Skin epidermis (tissue), 12 donors: ENCODE data around the gene LTBP1.
"Not testable (repeated sequence)": the region's sequence is repeated elsewhere in the genome, so short reads cannot be mapped to it uniquely, and the experiment has no call there.

Experiments used
- H3K27ac ChIP-seq, 21 experiments: fragments of 200-600 bp; sonication (generic) in 11 of 21; one replicate each; pipeline ENCODE4 v1.5.0; 2020; ENCODE audit warnings: mild to moderate bottlenecking in 3 of 21, inconsistent platforms in 2 of 21, moderate library complexity in 2 of 21
- H3K4me3 ChIP-seq, 7 experiments: fragments of 200-600 bp; sonication (generic) in 2 of 7; one replicate each; pipeline ENCODE4 v1.5.0; 2020; ENCODE audit warnings: inconsistent platforms in 2 of 7, mild to moderate bottlenecking in 2 of 7, moderate library complexity in 1 of 7

The LTBP1 gene

DNA sequence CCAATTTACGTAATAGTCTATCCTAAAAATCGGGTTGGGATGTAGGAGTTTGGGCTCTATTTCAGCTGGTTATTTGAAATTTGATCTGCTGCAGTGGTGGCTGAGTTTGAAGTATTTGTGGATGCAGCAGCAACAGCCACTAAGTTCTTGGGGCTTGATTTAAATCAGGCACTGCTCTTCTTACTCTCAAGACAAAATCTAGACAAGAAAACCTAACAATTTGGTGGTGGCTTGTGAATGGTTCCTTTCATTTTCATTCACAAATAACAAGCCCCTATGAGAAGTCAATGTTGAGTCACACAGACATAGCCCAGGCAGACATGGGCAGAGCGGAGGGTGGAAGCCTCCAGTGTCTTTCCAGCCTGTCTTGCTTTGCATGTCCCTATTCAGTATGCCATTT is 199.3 kb downstream of the LTBP1 start:
- no peak overlapping the region for H3K4me3 ChIP-seq
- H3K27ac ChIP-seq, result peak overlapping the region in 14 of 21 experiments; percentile 3 to 77 (median 36)

DNA sequence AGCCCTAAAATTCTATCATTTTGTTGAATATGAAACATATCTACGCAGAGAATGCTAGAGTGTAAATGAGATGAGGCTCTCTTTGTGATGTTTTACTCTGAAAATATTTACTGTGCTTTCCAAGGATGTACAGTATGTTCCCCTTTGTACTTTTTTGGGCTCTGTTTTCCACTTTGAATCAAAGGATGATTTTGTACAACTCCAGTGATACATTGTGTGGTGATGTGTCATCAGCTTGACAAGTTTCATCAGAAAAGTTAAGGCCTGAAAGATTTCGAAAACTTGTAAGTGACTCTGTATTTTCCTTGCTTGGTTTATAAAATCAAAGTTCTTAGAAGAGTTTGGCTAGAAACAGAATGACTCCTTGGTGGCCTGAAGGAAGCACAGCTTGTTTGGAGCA is 206.3 kb downstream of the LTBP1 start:
- Histone ChIP-seq H3K27ac (peak overlapping the region in 2 of 21 experiments; percentile 59 to 62), H3K4me3 (no peak overlapping the region)

DNA sequence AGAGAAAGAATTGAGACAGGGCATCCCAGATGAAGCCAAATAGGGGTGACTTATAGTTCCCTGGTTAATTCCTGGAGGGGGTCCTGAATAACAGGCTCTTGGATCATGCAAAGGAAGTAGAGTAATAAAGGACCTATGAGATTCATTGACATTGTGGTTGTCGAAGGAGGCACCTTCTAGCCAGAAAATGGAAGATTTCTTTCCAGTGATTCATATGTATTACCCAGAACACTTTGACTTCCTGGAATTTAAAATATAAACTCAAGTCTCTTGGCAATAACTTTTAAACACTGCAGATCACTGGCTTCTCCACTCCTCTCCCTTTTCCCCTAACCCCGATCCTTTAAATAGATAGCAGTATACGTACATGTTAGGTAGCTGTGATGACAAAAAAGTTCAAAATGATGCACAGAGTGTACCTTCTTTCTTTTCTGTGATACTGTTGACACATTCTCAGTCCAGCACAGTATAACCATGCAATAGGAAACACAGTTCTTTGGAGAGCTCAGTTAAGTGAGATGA is 211.8 kb downstream of the LTBP1 start:
- H3K27ac ChIP-seq, result peak overlapping the region in 4 of 21 experiments; percentile 5 to 70 (median 32)
- no peak overlapping the region for H3K4me3 ChIP-seq

DNA sequence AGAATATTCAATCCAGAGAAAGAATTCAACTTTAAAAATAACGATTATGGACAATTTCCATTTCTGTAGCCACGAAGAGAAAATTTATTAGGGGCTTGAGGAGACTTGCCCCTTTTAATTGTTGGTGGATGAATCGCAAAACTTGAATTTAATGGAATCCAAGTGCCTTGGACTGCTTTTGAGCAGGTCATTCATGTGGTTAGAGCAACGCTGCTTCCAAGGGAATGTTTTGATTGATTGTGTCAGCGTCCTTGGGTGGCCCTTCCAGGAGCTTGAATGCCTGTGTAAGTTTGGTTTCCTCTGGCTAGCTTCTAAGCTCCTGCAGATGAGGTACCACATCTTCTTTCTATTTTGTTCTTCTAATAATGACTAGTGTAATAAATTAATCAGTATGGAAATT is 213.4 kb downstream of the LTBP1 start:
- Histone ChIP-seq H3K4me3 (no peak overlapping the region), H3K27ac (no peak overlapping the region)

DNA sequence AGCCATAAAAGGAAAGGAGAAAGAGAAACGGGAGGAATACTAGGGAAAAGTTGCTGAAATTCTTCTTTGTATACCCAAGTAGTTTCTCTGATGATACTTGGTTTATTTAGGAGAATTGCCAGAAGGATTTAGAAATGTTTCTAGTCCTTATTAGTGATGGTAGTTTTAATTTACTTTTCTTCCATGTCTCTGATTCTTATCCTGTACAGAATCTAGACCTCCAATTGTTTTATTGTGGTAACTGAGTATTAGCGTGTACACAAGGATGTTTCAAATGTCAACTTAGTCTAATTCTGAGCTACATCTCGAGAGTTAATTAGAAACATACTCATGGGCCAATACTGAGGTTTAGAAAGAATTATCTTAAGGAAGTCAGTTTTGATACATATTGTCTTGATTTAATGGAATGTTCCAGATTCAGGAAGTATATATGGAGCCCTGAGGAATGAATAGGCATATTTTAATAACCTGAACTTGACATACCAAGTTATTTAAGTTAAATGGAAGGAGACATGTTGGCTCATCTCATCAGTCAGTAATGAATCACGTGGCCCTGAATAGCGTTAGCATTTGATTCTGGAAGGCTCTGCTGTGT is 219.6 kb downstream of the LTBP1 start:
- peak overlapping the region in 2 of 21 experiments; percentile 22 to 49 for H3K27ac ChIP-seq

DNA sequence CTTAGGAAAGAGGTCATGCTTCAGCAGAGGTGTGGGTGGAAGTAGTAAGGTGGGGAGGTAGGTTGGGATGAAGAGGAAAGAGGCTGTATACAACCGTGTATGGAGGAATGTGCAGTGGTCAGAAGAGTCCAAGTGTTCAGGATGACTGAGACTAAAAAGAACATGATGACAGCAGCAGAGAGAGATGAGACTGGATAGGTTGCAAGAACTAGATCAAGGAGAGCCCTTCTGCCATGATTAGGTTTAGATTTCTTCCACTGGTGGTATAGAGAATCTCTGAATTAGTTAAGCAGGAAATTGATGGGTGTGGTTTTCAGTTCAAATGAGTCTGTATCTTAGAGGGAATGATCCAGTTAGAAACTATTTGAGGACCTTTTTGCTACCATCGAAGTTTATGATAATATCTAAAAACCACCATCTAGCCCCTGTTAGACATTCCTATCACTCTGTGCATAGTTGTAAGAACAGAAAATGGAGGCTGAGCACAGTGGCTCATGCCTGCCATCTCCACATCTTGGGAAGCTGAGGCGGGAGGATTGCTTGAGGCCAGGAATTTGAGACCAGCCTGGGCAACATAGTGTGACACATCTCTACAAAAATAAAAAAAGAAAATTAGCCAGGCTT is 221.0 kb downstream of the LTBP1 start:
- Histone ChIP-seq H3K4me3 (no peak overlapping the region), H3K27ac (no peak overlapping the region)

More for the DNA sequence above, 219.6 kb downstream of the LTBP1 start:
- H3K4me3 ChIP-seq, result no peak overlapping the region

DNA sequence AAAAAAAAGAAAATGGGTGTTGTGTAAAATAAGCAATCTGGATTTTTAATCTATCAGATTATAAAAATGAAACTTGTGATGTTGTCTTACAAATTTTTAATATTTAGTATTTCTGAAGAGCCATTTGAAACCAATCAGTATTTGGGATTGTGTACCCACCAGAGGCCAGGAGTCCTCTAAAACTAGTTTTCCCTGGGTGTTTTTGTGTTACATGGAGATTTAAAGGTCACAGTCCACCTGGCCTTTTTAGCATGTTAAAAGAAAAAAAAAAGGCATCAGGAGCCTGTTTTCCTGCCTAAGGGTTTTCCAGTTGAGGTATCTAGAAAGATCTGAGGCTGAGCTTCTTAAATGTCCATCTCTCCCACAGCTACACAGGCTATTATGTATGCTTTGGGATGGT is 221.7 kb downstream of the LTBP1 start:
- Histone ChIP-seq H3K4me3 (no peak overlapping the region), H3K27ac (peak overlapping the region in 1 of 21 experiments; percentile 18)

DNA sequence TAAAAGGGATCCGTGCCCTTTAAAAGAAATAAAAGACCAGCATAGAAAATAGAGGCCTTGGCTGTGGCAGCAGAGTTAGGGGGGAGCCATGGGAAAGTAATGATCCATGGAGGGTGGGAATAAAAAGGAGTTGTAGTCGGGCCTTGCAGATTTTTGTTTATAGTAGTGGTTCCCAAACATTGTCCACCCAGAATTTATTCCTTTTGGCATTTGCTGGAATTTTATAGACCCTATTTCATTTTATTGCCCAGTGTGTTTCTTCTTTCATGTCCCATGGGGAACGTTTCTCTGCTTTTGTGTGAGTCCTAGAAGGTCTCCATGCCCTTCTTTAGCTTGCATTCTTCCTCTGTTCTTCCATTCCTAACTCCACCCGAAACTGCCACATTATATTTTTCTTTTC is 222.2 kb downstream of the LTBP1 start:
- H3K27ac ChIP-seq, result peak overlapping the region in 1 of 21 experiments; percentile 18
- H3K4me3 ChIP-seq, result no peak overlapping the region

DNA sequence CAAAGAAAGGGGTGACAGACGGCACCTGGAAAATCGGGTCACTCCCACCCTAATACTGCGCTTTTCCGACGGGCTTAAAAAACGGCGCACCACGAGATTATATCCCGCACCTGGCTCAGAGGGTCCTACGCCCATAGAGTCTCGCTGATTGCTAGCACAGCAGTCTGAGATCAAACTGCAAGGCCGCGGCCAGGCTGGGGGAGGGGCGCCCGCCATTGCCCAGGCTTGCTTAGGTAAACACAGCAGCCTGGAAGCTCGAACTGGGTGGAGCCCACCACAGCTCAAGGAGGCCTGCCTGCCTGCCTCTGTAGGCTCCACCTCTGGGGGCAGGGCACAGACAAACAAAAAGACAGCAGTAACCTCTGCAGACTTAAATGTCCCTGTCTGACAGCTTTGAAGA is 223.5 kb downstream of the LTBP1 start:
- H3K4me3 ChIP-seq, H3K27ac ChIP-seq: not testable (repeated sequence)

DNA sequence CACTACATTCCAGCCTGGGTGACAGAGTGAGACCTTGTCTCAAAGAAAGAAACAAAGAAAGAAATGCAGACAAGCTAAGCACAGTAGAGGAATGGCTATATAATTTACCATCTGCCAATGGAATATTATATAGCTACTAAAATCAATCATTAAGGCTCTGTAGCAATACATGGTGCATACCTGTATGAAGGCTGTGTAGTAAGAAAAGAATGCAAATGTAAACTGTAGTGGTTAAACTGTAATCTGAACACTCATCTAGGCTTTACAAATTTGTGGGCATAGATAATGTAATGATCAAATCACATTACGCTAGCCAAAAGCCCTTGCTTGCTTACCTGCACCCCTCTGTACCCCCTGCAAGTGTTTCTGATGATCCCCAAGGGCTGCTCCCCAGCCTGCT is 230.9 kb downstream of the LTBP1 start:
- H3K4me3 ChIP-seq, result no peak overlapping the region
- H3K27ac ChIP-seq, result no peak overlapping the region

DNA sequence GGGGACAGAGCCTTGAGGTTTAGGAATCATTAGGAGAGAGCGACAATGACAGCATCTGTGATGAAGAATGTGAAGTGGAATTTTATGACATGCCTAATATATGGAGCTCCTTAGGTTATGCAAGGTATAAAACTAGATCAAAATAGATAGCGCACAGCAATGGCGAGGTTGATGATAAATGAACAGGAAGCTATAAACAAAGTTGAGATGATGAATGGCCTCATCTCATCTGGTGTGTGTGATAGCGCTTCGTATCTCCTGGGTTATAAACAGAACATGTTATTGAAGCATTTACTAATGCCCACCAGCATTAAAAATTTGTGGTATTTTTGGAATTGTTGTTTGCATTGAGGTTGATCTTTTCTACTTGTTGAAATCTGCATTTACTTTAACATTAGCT is 231.5 kb downstream of the LTBP1 start:
- Histone ChIP-seq H3K4me3 (no peak overlapping the region), H3K27ac (no peak overlapping the region)

DNA sequence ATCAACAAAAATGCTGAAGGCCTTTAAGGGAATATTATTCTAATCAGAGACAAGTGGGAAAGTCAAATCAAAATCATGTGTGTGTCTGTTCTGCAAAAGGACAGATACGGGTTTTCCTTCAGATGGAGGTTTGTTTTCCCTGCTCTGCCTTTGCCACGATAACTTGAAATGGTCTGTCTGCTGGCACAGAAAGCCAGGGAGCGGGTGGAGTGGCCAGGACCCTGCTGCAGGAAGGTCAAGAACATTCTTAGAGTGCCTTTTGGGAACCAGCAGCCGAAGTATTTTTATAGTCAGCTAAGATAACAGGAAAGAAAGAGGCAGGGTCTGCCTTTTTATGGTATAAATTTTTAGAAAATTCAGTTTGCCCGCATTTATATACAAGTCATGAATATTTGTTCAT is 234.2 kb downstream of the LTBP1 start:
- H3K27ac ChIP-seq, result no peak overlapping the region
- no peak overlapping the region for H3K4me3 ChIP-seq

DNA sequence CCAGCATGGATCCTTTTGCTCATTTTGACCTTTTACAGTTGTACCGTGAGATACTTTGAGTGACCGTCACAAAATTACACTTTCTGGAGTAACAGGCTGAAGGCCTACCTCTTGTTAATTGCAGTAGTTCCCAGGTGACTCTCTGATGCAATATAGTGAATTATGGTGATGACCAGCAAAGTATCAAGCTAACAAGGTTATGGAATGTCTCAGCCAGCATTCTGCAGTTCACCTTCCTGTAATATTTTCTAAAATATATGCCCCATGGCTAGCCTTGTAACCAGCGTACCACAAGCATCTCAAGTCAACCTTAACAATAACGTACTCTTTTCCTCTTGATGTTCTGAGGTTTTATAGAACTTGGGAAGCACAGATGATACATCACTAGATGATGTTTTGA is 234.7 kb downstream of the LTBP1 start:
- H3K27ac ChIP-seq, result no peak overlapping the region
- H3K4me3 ChIP-seq, result no peak overlapping the region

DNA sequence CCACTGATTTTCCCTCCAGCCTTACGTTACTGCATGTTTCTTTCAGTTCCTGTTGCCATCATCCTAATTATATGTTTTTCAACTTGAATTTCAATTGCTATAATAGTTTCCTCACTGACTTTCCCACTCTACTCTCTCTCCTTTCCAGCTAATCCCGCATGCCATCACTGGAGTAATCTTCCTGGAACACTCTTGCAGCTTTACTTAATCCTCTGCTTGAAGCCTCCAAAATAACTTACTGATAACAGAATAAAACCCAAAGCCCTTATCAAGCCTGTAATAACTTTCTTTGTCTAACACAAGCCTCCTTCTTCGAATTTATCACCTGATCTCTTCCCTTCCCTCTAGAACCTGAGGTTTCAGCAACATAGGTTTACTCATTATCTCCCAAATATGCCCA is 237.3 kb downstream of the LTBP1 start:
- H3K4me3 ChIP-seq, result no peak overlapping the region
- no peak overlapping the region for H3K27ac ChIP-seq

DNA sequence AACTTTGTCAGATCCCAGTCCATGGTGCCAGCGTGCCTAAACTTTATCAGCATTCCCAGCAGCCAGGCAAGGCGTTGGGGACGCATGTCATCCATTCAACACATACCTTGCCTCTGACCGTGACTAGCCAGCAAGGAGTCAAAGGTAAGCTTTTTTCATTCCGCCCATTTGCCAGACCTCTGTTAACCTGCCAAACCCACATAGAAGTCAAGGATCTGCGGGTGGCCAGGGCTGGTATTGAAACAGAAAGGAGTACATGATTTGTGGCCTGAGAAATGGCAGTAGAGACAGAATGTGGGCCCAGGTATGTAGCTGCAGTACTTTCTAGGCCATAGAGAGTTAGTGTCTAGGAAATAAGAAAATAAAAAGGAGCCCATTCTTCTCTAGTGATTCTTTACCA is 240.2 kb downstream of the LTBP1 start:
- Histone ChIP-seq H3K27ac (no peak overlapping the region), H3K4me3 (no peak overlapping the region)

DNA sequence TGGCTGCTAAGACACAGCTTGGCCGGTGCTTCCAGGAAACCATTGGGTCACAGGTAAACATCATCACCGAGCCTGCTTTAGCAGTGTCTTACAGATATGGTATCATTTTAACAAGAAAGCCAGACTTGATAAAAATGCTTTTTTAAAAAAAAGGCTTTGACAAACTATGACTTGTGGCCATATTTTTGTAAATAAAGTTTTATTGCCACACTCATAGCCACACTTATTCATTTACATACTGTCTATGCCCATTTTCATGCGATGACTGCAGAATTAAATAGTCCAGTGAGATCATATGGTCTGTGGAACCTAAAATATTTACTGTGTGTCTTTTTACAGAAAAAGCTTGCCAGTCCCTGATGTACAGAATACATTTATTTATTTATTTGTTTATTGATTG is 242.0 kb downstream of the LTBP1 start:
- Histone ChIP-seq H3K27ac (no peak overlapping the region), H3K4me3 (no peak overlapping the region)

DNA sequence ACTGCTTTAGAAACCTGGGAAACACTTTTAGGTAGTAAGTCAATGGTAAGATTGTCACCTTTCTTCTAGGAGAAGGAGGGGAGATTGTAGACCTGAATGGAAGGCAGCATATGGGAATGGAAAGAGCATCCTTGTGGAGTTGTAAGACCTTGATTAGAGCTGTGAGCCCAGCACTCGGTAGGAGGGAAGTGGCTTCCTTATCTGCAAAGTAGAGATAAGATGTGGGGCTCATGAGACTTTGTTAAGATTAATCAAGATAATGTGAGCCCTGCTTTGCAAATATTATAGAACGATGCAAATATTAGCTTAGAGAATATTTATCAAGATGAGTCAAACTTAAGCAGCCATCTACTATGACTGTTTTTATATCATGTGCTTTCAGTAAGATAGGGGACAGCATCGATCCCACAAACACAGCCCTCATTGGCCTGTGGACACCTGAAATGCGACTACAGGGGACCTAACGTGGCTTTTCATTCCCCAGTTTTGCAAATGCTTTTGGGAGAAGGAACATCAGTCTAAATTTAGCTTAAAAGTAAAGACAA is 243.7 kb downstream of the LTBP1 start:
- H3K27ac ChIP-seq, result no peak overlapping the region
- no peak overlapping the region for H3K4me3 ChIP-seq

DNA sequence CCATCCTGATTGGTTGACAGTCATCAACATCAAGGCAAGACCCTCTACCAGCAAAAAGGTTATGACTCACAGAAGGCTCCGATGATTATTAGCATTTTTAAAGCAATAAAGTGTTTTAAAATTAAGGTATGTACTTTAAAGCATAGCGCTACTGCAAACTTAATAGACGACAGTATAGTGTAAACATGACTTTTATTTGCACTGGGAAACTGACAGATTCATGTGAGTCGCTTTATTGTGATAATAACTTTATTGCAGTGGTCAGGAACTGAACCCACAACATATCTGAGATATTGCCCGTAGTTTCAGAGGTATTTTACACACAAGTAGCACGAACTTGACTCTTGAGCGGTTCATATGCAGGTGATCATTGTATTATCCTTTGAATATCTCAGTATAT is 249.1 kb downstream of the LTBP1 start:
- Histone ChIP-seq H3K4me3 (no peak overlapping the region), H3K27ac (no peak overlapping the region)

DNA sequence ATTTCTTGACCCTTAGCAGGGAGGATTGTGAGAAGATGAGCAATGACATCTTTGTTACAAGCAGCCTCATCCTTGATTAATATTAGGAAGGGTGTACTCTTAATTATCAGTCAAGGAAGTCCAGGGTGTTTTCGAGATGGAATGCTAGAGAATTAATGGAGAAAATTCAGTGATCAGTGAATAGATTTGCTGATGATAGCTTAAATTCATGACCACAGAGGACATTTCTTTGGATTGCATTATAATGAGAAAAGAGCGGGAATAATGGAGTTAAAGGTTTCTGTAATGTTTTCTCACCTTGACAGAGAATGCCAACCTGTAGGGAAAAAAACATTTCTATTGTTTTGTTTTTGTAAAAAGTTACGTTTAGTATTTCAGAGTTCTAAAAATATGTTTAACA is 249.9 kb downstream of the LTBP1 start:
- no peak overlapping the region for H3K4me3 ChIP-seq
- H3K27ac ChIP-seq, result no peak overlapping the region

DNA sequence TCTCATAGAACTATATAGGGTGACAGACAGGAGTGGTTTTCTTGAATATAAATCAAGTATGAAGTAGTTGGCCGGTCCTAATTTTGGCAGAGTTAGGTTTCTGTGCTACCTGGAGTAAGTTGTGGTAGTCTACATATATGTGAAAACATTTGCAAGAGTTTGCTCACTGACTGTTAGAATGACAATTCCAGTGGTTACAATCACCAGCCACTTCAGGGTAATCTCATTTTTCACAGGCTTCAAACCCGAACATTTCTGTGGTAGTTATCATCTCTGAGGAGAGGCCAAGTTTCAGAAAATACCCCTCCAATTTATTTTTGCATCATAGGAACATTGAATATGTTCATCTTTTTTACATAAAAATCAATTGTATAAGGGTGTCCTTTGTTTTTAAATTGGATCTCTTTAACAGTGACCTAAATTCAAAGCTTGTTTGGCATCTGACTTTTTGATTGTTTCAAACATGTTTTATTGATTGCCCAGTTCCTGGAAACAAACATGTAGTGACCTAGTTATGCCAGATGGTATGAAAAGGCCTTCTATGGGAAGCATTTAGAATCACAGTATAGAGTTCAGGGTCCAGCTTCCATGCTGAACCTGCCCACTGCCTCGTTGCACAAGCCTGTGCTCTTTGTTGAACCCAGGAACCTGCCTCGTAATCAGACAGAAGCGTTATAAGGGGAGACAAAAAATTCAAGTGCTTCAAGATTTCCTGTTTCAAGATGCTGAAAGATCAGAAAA is 250.6 kb downstream of the LTBP1 start:
- Histone ChIP-seq H3K27ac (no peak overlapping the region), H3K4me3 (no peak overlapping the region)
